GM18873 (cell line): Measurements from ENCODE around the gene DNAJB5.

Experiments
- ATAC-seq: cut with Tn5 transposase; IDR thresholded peaks from one replicate; pipeline ENCODE4 v1.9.1; 2021; ENCODE audit warnings: mild to moderate bottlenecking, moderate library complexity, moderate number of reproducible peaks; ENCODE audit not compliant: unreplicated experiment, low FRiP score

DNAJB5 gene

GRCh38 chr9:34983209-34983608, 6.3 kb upstream of the DNAJB5 start:
- ATAC-seq, result no peak

GRCh38 chr9:34984049-34984448, 5.5 kb upstream of the DNAJB5 start:
- ATAC-seq, result no peak

- no peak for ATAC-seq
Measured at GRCh38 chr9:34985311-34985899, 4.1 kb upstream of the DNAJB5 start.

GRCh38 chr9:34986540-34987047, 3.0 kb upstream of the DNAJB5 start:
- ATAC-seq, result no peak

- no peak for ATAC-seq
Measured at GRCh38 chr9:34987160-34987901, 2.2 kb upstream of the DNAJB5 start.

GRCh38 chr9:34988218-34989002, 1.1 kb upstream of the DNAJB5 start:
- ATAC-seq, result no peak

GRCh38 chr9:34989946-34990635, 546 bp downstream of the DNAJB5 start:
- no peak for ATAC-seq

- ATAC-seq, result no peak
Measured at GRCh38 chr9:34990908-34991606, 1.5 kb downstream of the DNAJB5 start.

- no peak for ATAC-seq
Measured at GRCh38 chr9:34991607-34992375, 2.2 kb downstream of the DNAJB5 start.

- ATAC-seq, result no peak
Measured at GRCh38 chr9:34992376-34992951, 2.9 kb downstream of the DNAJB5 start.

GRCh38 chr9:34993502-34994259, 4.1 kb downstream of the DNAJB5 start:
- no peak for ATAC-seq

GRCh38 chr9:34994260-34994899, 4.8 kb downstream of the DNAJB5 start:
- no peak for ATAC-seq

GRCh38 chr9:34994900-34995669, 5.5 kb downstream of the DNAJB5 start:
- ATAC-seq, result no peak

- ATAC-seq, result no peak
Measured at GRCh38 chr9:34995670-34996060, 6.1 kb downstream of the DNAJB5 start.

GRCh38 chr9:34996181-34996904, 6.8 kb downstream of the DNAJB5 start:
- ATAC-seq, result no peak

GRCh38 chr9:34996905-34997279, 7.3 kb downstream of the DNAJB5 start:
- ATAC-seq, result no peak
